Ishikawa (cell line): ENCODE data around the gene UFSP2.

Experiments used
- CEBPB ChIP-seq: IDR thresholded peaks from 2 replicates; pipeline ENCODE4 v1.6.1; 2012
- CREB1 ChIP-seq: IDR thresholded peaks from 2 replicates; pipeline ENCODE4 v1.6.1; 2012; ENCODE audit warnings: low read depth
- EGR1 ChIP-seq: IDR thresholded peaks from 2 replicates; pipeline ENCODE4 v1.6.1; 2012
- EP300 ChIP-seq: IDR thresholded peaks from 2 replicates; pipeline ENCODE4 v1.6.1; 2012; ENCODE audit warnings: borderline replicate concordance
- FOXM1 ChIP-seq: IDR thresholded peaks from 2 replicates; pipeline ENCODE4 v1.6.1; 2012; ENCODE audit warnings: low read depth, borderline replicate concordance
- MAX ChIP-seq: IDR thresholded peaks from 2 replicates; pipeline ENCODE4 v1.6.1; 2012
- NFIC ChIP-seq: IDR thresholded peaks from 2 replicates; pipeline ENCODE4 v1.6.1; 2012
- RAD21 ChIP-seq: IDR thresholded peaks from 2 replicates; pipeline ENCODE4 v1.6.1; 2012; ENCODE audit warnings: low read depth
- REST ChIP-seq: IDR thresholded peaks from 2 replicates; pipeline ENCODE4 v1.6.1; 2012; ENCODE audit warnings: low read depth, mild to moderate bottlenecking
- TAF1 ChIP-seq: IDR thresholded peaks from 2 replicates; pipeline ENCODE4 v1.6.1; 2012; ENCODE audit warnings: low read depth, mild to moderate bottlenecking
- TCF12 ChIP-seq: IDR thresholded peaks from 2 replicates; pipeline ENCODE4 v1.6.1; 2012; ENCODE audit warnings: low read depth
- TEAD4 ChIP-seq: IDR thresholded peaks from 2 replicates; pipeline ENCODE4 v1.6.1; 2012
- YY1 ChIP-seq: IDR thresholded peaks from 2 replicates; pipeline ENCODE4 v1.6.1; 2012; ENCODE audit warnings: low read depth
- ZBTB7A ChIP-seq: IDR thresholded peaks from 2 replicates; pipeline ENCODE4 v1.6.1; 2012; ENCODE audit warnings: low read depth
- TF ChIP-seq, protein P1 (sequence below): IDR thresholded peaks from 2 replicates; pipeline ENCODE4 v1.6.1; 2012

The UFSP2 gene

GRCh38 chr4:185390941-185391340 lies 34.8 kb downstream of the UFSP2 start:
- TF ChIP-seq TEAD4 (no peak), REST (no peak), EGR1 (no peak)

DNA sequence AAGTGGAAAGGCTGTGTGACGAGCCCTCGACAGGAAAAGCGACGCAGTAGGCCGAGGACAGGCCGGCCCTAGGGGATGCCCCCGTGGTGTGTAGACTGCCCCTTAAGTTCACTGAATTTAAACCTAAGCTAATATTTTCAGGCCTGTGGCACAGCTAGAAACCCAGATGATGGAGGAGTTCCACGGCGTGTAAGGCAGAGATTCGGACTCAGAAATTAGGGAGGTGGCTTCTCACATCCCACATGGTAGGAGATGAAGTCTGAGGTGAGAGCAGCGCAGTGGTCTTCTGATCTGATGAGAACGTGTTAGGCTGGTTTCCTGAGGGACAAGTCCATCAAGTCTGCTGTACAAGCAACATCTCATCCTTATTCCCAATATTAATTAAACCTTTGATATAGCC lies 37.8 kb downstream of the UFSP2 start:
- TF ChIP-seq FOXM1 (no peak), TEAD4 (no peak), CEBPB (no peak), NFIC (no peak), RAD21 (no peak), EGR1 (no peak), TAF1 (no peak), YY1 (no peak), ZBTB7A (no peak), TCF12 (no peak), CREB1 (no peak), MAX (no peak)
- TF ChIP-seq, protein P1, sequence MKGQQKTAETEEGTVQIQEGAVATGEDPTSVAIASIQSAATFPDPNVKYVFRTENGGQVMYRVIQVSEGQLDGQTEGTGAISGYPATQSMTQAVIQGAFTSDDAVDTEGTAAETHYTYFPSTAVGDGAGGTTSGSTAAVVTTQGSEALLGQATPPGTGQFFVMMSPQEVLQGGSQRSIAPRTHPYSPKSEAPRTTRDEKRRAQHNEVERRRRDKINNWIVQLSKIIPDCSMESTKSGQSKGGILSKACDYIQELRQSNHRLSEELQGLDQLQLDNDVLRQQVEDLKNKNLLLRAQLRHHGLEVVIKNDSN: no peak

GRCh38 chr4:185384930-185385331 lies 40.8 kb downstream of the UFSP2 start:
- no peak for TF ChIP-seq NFIC
- TF ChIP-seq ZBTB7A: no peak
- no peak for TF ChIP-seq MAX
- TF ChIP-seq REST: no peak
- no peak for TF ChIP-seq FOXM1
- TF ChIP-seq CREB1: no peak
- no peak for TF ChIP-seq TCF12
- no peak for TF ChIP-seq TAF1
- TF ChIP-seq YY1: no peak
- TF ChIP-seq, protein P1: no peak
- TF ChIP-seq CEBPB: no peak
- TF ChIP-seq TEAD4: no peak
- TF ChIP-seq RAD21: no peak

DNA sequence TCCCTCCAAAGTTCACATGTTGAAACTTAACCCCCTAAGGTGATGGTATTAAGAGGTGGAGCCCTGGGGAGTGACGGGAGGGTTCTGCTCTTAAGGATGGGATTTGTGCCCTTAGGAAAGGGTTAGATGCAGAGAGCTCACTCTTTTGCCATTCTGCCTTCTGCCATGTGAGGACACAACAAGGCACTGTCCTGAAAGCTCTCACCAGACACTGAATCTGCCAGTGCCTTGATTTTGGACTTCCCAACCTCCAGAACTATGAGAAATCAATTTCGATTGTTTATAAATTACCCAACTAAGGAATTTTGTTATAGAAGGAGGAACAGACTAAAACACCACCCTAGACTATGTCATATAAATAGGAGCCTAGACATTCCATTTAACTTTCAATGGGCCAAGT lies 41.7 kb downstream of the UFSP2 start:
- TF ChIP-seq EP300 (no peak), REST (no peak), NFIC (no peak), RAD21 (no peak), ZBTB7A (no peak), YY1 (no peak), TAF1 (no peak), FOXM1 (no peak), CEBPB (no peak), MAX (no peak), EGR1 (no peak)
- TF ChIP-seq, protein P1: no peak

GRCh38 chr4:185383451-185383850 lies 42.3 kb downstream of the UFSP2 start:
- TF ChIP-seq CREB1 (no peak), TAF1 (no peak), FOXM1 (no peak), TCF12 (no peak), TEAD4 (peak; percentile 58; the same call in 1 of the 2 replicates), YY1 (peak; percentile 75; the same call in 1 of the 2 replicates), RAD21 (no peak), CEBPB (peak; percentile 70), MAX (no peak), REST (no peak), ZBTB7A (no peak), NFIC (peak; percentile 64), EGR1 (no peak), EP300 (0 out of 2 replicates have a peak, but pooled peaks have one; percentile 13)
- TF ChIP-seq, protein P1: no peak
